Thymus (tissue), 11 donors: ENCODE measurements around the gene SNCAIP. TPM values are rescaled to one million over a fixed set of nuclear protein-coding genes. Genes with fewer than 3 reads are reported as not detected.

Experiments used
- DNase-seq, 9 donors: peaks; one replicate each; pipeline ENCODE4 v3.0.0-alpha.2; 2013; ENCODE audit warnings: low spot score in 9 of 9, low read depth in 6 of 9, missing footprints in 1 of 9
- H3K27ac ChIP-seq, 2 donors: one replicate each; pipeline ENCODE4 v1.5.1; 2013; ENCODE audit warnings: control low read depth in 1 of 2, low read depth in 1 of 2, low read length in 1 of 2, mild to moderate bottlenecking in 1 of 2, moderate library complexity in 1 of 2
- H3K27me3 ChIP-seq, 2 donors: one replicate each; pipeline ENCODE4 v1.5.1; 2013; ENCODE audit warnings: low read length in 1 of 2; ENCODE audit not compliant: control insufficient read depth in 2 of 2, insufficient read depth in 1 of 2
- H3K36me3 ChIP-seq, 2 donors: one replicate each; pipeline ENCODE4 v1.5.1; 2013; ENCODE audit warnings: low read length in 1 of 2, mild to moderate bottlenecking in 1 of 2, moderate library complexity in 1 of 2; ENCODE audit not compliant: control insufficient read depth in 2 of 2, insufficient read depth in 2 of 2
- H3K4me1 ChIP-seq, 2 donors: one replicate each; pipeline ENCODE4 v1.5.1; 2013; ENCODE audit warnings: low read length in 2 of 2; ENCODE audit not compliant: control insufficient read depth in 2 of 2, insufficient read depth in 2 of 2
- H3K4me3 ChIP-seq, 2 donors: one replicate each; pipeline ENCODE4 v1.5.1; 2013; ENCODE audit warnings: low read length in 2 of 2, control low read depth in 1 of 2, mild to moderate bottlenecking in 1 of 2
- H3K9me3 ChIP-seq, 2 donors: one replicate each; pipeline ENCODE4 v1.5.1; 2013; ENCODE audit warnings: low read length in 1 of 2, mild to moderate bottlenecking in 1 of 2; ENCODE audit not compliant: control insufficient read depth in 2 of 2, insufficient read depth in 1 of 2
- WGBS: extraction: QIAGEN DNeasy Blood & Tissue Kit; methylation state at CpG from one replicate; pipeline ENCODE4 v1.1.7; 2013; 5-methylcytosine and 5-hydroxymethylcytosine counted together
- polyA plus RNA-seq: library from polyadenylated mRNA; stranded (reverse); fragments of 200-250 nt; gene quantifications from one replicate; pipeline ENCODE4 v1.2.3, GENCODE V29; 2013
- total RNA-seq: library from RNA; stranded (reverse); fragments of 120-200 nt; gene quantifications from one replicate; pipeline ENCODE4 v1.2.4, GENCODE V29; 2013
- donor health status: healthy.

Gene SNCAIP
- total and polyA plus RNA-seq, 2 donors: 5.2 to 7.4 TPM

DNA sequence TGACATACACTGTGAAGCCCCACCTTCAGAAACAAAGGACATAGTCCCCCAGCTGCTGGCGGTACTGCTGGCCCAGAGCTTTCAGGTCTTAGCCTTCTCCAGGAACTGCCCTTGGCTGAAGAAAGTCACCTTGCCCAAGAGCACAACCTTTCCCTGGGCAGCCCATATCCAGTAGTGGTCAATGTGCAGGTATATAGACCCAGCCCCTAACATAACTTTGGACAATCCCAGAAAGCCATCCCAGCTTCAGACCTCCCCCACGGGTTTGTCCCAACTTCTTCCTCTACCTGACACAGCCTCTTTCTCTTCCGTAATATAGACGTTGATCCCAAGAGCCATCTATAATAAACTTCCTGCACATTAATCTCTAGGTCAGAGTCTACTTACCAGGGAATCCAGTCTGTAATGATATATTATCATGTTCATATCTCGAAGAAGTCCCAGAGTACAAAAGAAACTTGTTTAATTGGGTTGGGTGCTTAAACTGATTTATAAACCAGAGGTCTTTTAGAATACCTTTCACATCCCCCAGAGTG, 157.4 kb downstream of the SNCAIP start:
- no peaks in the 10 kb centered on the region for H3K27me3 ChIP-seq
- 95% methylated on average over 5 of the region's 5 CpGs for WGBS

DNA sequence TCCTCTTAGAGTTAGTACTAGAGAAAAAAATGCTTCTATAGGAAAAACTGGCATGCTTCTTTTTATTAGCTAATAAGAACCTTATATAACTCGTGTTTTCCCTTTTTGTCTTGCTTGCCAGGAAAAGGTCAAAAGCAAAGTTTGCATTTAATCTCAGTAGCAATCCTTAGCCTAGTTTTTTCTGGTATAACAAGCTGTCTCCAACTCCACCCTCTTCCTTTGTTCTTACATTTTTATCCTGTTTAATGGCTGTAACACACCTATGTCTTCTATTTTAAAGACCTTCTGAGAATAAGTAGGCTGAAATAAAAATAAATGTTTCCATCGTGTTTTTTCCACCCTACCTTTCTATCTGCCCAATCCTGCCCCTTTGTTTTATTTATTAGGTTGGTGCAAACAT, 158.3 kb downstream of the SNCAIP start:
- Histone ChIP-seq H3K9me3 (peaks cover 0 to 3% of the 10 kb centered on the region in 2 donors), H3K27ac (no peak overlapping the region), H3K27me3 (no peaks in the 10 kb centered on the region), H3K36me3 (no peaks in the 10 kb centered on the region), H3K4me1 (no peaks in the 10 kb centered on the region), H3K4me3 (no peak overlapping the region)
- WGBS: 88% methylated on average over 2 of the region's 2 CpGs
- DNase-seq: no peak

More for the DNA sequence above, 157.4 kb downstream of the SNCAIP start:
- Histone ChIP-seq H3K9me3 (peaks cover 0 to 3% of the 10 kb centered on the region in 2 donors), H3K4me3 (no peak overlapping the region), H3K27ac (no peak overlapping the region), H3K4me1 (no peaks in the 10 kb centered on the region), H3K36me3 (no peaks in the 10 kb centered on the region)
- no peak for DNase-seq

DNA sequence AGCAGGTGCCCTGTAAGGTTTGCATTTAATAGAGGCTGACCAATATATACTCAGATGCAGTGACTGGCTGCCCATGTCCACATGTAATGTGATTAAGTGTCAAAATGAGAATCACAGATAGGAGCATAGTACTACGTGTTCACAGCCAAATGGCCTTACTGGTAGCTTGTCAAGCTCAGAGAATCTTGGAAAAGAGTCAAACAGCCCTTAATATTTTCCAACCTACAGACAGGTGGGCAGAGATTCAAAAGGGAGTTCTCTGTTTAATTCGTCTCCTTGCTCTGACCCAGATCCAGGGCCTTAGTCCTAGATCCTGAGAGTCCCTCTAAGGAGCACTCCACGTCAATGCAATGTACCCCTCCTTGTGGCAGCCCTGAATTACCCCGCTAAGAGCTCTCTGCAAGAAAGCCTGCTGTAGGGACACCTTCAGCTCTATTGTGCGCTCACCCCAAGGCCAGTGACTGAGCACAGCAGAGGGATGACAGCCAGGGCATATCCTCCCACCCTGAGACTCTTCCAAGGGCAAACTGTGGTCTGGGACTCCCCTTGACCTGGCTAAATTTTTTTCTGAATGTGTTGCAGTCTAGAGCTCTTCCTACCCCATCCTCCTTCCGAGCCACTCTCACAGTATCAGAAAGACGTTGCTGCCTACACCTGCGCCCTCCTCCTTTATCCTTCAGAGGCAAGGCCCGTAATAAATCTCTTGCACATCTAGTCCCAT, 159.2 kb downstream of the SNCAIP start:
- 95% methylated on average over 9 of the region's 9 CpGs for WGBS
- Histone ChIP-seq H3K27ac (no peak overlapping the region), H3K9me3 (peaks cover 0 to 3% of the 10 kb centered on the region in 2 donors), H3K27me3 (no peaks in the 10 kb centered on the region), H3K36me3 (no peaks in the 10 kb centered on the region), H3K4me1 (no peaks in the 10 kb centered on the region), H3K4me3 (no peak overlapping the region)
- no peak for DNase-seq

DNA sequence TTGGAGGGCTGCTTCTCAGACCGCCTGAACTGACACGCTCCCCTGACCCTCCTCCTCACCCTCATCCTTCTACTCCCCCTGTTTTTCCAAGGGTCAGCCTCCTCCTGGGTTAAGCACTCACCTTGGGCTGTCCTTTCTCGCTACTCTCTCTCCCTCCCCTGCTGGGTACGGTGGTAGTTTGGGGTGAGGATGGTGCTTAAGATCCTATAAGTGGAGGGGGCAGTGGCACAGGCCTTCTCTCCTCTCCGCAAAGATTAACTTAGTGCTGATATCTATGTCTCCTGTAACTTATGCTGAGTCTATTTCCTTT, 159.7 kb downstream of the SNCAIP start:
- Histone ChIP-seq H3K4me1 (no peaks in the 10 kb centered on the region), H3K9me3 (peaks cover 0 to 3% of the 10 kb centered on the region in 2 donors), H3K36me3 (no peaks in the 10 kb centered on the region), H3K4me3 (no peak overlapping the region), H3K27ac (no peak overlapping the region), H3K27me3 (no peaks in the 10 kb centered on the region)
- 92% methylated on average over 5 of the region's 5 CpGs for WGBS
- no peak for DNase-seq

DNA sequence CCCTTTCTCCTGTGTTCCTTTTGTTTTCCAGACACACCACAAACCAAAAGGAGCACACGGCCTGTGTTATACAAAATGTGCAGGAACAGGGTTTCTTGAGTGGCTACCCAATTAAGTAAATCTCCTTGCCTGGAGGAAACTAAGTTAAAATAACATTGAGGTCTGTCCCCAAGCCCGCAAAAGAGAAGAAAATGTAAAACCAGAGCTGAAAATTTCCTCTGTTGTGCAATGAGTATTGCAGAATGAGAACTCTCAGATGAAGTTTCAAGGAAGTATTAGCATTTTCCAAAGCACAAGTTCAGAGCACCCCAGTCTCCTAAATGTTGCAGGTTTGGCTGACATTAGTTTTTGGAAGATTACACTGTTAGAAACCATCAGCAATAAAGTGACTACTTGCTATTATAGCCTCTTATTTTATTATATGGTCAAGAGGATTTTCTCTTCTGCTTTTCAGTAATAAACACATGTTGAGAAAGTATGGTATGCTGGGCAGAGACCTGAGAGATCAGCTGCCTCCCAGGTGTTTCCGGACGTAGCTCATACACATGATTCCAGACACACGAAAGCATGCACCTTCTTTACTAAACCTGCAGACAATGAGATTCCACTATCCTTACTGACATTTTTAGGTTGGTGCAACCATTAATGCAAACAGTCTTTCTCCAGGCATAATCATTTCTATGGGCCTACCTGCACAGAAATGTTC, 161.3 kb downstream of the SNCAIP start:
- no peaks in the 10 kb centered on the region for H3K4me1 ChIP-seq
- no peak for DNase-seq
- peaks cover 0 to 3% of the 10 kb centered on the region in 2 donors for H3K9me3 ChIP-seq
- H3K27ac ChIP-seq: no peak overlapping the region
- H3K27me3 ChIP-seq: no peaks in the 10 kb centered on the region
- H3K4me3 ChIP-seq: no peak overlapping the region
- H3K36me3 ChIP-seq: no peaks in the 10 kb centered on the region
- 94% methylated on average over 5 of the region's 5 CpGs for WGBS

DNA sequence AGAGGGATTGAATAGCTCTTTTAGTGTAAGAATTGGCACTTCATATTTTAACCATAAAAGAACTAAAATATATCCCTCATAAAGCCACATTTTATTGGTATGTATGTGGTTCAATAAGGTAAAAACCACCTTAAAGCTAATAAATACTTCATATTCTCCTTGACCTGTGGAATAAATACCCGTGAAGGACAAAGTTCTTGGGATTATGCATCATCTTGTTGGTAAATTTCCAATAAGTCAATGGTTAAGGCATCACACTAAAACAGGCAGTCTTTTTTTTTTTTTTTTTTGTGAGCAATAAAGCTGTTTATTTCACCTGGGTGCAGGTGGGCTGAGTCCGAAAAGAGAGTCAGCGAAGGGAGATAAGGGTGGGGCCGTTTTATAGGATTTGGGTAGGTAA, 161.9 kb downstream of the SNCAIP start:
- Histone ChIP-seq H3K27ac (no peak overlapping the region), H3K4me1 (no peaks in the 10 kb centered on the region), H3K4me3 (no peak overlapping the region), H3K9me3 (peaks cover 0 to 3% of the 10 kb centered on the region in 2 donors), H3K27me3 (no peaks in the 10 kb centered on the region), H3K36me3 (no peaks in the 10 kb centered on the region)
- DNase-seq: no peak
- 97% methylated on average over 3 of the region's 4 CpGs for WGBS

DNA sequence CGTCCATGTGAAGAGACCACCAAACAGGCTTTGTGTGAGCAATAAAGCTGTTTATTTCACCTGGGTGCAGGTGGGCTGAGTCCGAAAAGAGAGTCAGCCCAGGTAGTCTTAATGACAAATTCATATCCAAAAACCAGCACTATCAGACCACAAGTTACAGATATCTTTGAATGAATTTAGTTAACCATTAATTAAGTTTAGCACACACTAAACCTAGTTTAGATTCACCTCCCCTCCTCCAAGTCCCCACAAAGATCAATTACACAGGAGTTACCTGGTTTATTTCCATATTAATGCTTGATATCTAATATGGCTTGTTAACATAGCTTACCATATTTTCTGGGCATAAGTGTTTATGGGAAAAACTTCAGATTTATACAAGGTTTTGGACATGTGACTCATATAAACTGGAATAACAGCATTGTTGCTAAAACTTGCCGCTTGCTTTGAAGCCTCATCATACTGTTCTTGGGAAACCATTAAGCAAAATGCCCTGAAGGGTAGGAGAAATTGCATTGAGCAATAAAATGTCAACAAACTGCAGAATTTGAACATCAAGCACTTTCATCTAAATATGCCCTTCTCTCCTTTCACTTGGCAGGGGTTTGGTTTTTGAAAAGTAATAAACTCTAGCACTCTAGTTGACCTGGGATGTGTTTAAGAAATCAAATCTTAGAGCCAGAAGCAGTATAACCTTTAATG, 166.9 kb downstream of the SNCAIP start:
- Histone ChIP-seq H3K9me3 (no peaks in the 10 kb centered on the region), H3K4me3 (no peak overlapping the region), H3K27ac (no peak overlapping the region), H3K36me3 (no peaks in the 10 kb centered on the region), H3K4me1 (no peaks in the 10 kb centered on the region), H3K27me3 (no peaks in the 10 kb centered on the region)
- 92% methylated on average over 2 of the region's 3 CpGs for WGBS
- DNase-seq: no peak

DNA sequence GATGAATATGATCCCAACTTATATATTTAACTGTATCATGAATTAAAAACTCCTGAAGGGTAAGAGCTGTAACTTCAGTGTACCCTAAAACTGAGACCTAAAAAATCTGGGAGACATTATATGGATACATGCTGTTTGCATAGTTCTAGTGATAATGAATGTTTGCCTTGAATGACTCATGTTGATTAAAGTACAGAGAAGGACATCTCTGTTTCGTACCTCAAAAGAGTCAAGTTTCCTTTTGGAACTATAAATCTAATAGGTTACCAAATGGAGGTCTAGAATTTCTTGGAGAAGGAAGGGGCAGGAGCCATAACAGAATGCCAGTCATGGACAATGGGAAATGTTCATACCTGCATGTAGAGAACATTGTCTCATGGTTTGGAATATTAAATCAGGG, 168.1 kb downstream of the SNCAIP start:
- no peak for DNase-seq
- H3K27me3 ChIP-seq: no peaks in the 10 kb centered on the region
- H3K36me3 ChIP-seq: no peaks in the 10 kb centered on the region
- no peak overlapping the region for H3K4me3 ChIP-seq
- H3K9me3 ChIP-seq: no peaks in the 10 kb centered on the region
- H3K27ac ChIP-seq: no peak overlapping the region
- H3K4me1 ChIP-seq: no peaks in the 10 kb centered on the region
- 84% methylated on average over 1 of the region's 1 CpG for WGBS

DNA sequence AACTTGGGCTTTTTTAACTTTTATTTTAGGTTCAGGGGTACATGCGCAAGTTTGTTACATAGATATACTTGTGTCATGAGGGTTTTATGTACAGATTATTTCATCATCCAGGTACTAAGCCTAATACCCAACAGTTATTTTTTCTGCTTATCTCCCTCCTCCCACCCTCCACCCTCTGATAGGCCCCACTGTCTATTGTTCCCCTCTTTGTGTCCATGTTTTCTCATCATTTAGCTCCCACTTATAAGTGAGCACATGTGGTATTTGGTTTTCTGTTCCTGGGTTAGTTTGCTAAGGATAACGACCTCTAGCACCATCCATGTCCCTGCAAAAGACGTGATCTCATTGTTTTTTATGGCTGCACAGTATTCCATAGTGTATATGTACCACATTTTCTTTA, 172.1 kb downstream of the SNCAIP start:
- Histone ChIP-seq H3K36me3 (no peaks in the 10 kb centered on the region), H3K4me3 (no peak overlapping the region), H3K27me3 (no peaks in the 10 kb centered on the region), H3K27ac (no peak overlapping the region), H3K4me1 (no peaks in the 10 kb centered on the region), H3K9me3 (peaks cover 0 to 4% of the 10 kb centered on the region in 2 donors)
- WGBS: 85% methylated on average over 3 of the region's 3 CpGs
- DNase-seq: no peak
